MM.1S (cell line): ENCODE measurements around the gene TCF7.

Source experiments
- DNase-seq: peaks from one replicate; pipeline ENCODE4 v3.0.0-alpha.2; 2015
- H2AFZ ChIP-seq: fragments of 300-600 bp; sonication (generic); 2 replicates; pipeline ENCODE4 v1.6.0; 2016; ENCODE audit warnings: antibody characterized with exemption, low read length
- H3F3A ChIP-seq: fragments of 300-600 bp; sonication (generic); 2 replicates; pipeline ENCODE4 v1.6.1; 2016; ENCODE audit warnings: mild to moderate bottlenecking, antibody characterized with exemption, low read length, moderate library complexity, mixed read lengths; ENCODE audit not compliant: insufficient read depth
- H3K27ac ChIP-seq: fragments of 300-600 bp; sonication (generic); 2 replicates; pipeline ENCODE4 v1.5.1; 2016; ENCODE audit warnings: mild to moderate bottlenecking, low read length
- H3K27me3 ChIP-seq: fragments of 300-600 bp; sonication (generic); replicated peaks from 2 replicates; pipeline ENCODE4 v1.6.0; 2016; ENCODE audit warnings: low read length; ENCODE audit not compliant: insufficient read depth
- H3K36me3 ChIP-seq: fragments of 300-600 bp; sonication (generic); replicated peaks from 2 replicates; pipeline ENCODE4 v1.6.1; 2016; ENCODE audit warnings: mild to moderate bottlenecking, low read length, mixed read lengths; ENCODE audit not compliant: insufficient read depth
- H3K4me1 ChIP-seq: fragments of 300-600 bp; sonication (generic); 2 replicates; pipeline ENCODE4 v1.6.1; 2016; ENCODE audit warnings: low read length, mixed read lengths
- H3K4me2 ChIP-seq: fragments of 300-600 bp; sonication (generic); 2 replicates; pipeline ENCODE4 v1.6.0; 2016; ENCODE audit warnings: low read depth, low read length
- H3K4me3 ChIP-seq: fragments of 300-600 bp; sonication (generic); 2 replicates; pipeline ENCODE4 v1.5.1; 2016; ENCODE audit warnings: low read length, mixed read lengths
- H3K79me2 ChIP-seq: fragments of 300-600 bp; sonication (generic); 2 replicates; pipeline ENCODE4 v1.6.1; 2016; ENCODE audit warnings: mixed run types, low read length, mixed read lengths
- H3K9ac ChIP-seq: fragments of 300-600 bp; sonication (generic); 2 replicates; pipeline ENCODE4 v1.6.1; 2016; ENCODE audit warnings: low read length, mixed read lengths
- H3K9me2 ChIP-seq: fragments of 300-600 bp; sonication (generic); replicated peaks from 2 replicates; pipeline ENCODE4 v1.6.1; 2016; ENCODE audit warnings: mild to moderate bottlenecking, low read length, mixed read lengths; ENCODE audit not compliant: insufficient read depth
- H3K9me3 ChIP-seq: fragments of 300-600 bp; sonication (generic); replicated peaks from 2 replicates; pipeline ENCODE4 v1.6.1; 2016; ENCODE audit warnings: mild to moderate bottlenecking, low read length, mixed read lengths; ENCODE audit not compliant: insufficient read depth
- H4K20me1 ChIP-seq: fragments of 300-600 bp; sonication (generic); 2 replicates; pipeline ENCODE4 v1.6.1; 2016; ENCODE audit warnings: mild to moderate bottlenecking, low read length, moderate library complexity, mixed read lengths; ENCODE audit not compliant: insufficient read depth
- EZH2 ChIP-seq: fragments of 300-600 bp; sonication (generic); optimal IDR thresholded peaks from 2 replicates; pipeline ENCODE3; 2017; ENCODE audit warnings: low read depth, mild to moderate bottlenecking, antibody characterized with exemption, low read length, mixed read lengths
- EZH2phosphoT487 ChIP-seq: fragments of 300-600 bp; sonication (generic); IDR thresholded peaks from 2 replicates; pipeline ENCODE4 v1.6.1; 2018; ENCODE audit warnings: antibody characterized with exemption, low read length
- TF ChIP-seq, protein P1 (sequence below): fragments of 300-600 bp; sonication (generic); IDR thresholded peaks from 2 replicates; pipeline ENCODE4 v1.5.1; 2016; ENCODE audit warnings: antibody characterized with exemption, low read length, mixed read lengths

TCF7 gene

GRCh38 chr5:134145041-134145757 is 30.7 kb downstream of the TCF7 start:
- Histone ChIP-seq H3K27ac (no peak overlapping the region), H2AFZ (no peak overlapping the region), H3K9ac (no peak overlapping the region), H3K4me2 (no peak overlapping the region), H3K9me2 (no peaks in the 10 kb centered on the region), H4K20me1 (peaks cover 5% of the 10 kb centered on the region), H3K27me3 (no peaks in the 10 kb centered on the region), H3K4me1 (no peaks in the 10 kb centered on the region), H3K9me3 (no peaks in the 10 kb centered on the region), H3K4me3 (no peak overlapping the region), H3F3A (peaks cover 7% of the 10 kb centered on the region; the same call in 1 of the 2 replicates), H3K79me2 (peaks cover 13% of the 10 kb centered on the region; the same call in 1 of the 2 replicates), H3K36me3 (0 out of 2 replicates have a peak, but pooled peaks cover 11% of the 10 kb centered on the region)
- TF ChIP-seq EZH2phosphoT487, result no peak
- TF ChIP-seq, protein P1, sequence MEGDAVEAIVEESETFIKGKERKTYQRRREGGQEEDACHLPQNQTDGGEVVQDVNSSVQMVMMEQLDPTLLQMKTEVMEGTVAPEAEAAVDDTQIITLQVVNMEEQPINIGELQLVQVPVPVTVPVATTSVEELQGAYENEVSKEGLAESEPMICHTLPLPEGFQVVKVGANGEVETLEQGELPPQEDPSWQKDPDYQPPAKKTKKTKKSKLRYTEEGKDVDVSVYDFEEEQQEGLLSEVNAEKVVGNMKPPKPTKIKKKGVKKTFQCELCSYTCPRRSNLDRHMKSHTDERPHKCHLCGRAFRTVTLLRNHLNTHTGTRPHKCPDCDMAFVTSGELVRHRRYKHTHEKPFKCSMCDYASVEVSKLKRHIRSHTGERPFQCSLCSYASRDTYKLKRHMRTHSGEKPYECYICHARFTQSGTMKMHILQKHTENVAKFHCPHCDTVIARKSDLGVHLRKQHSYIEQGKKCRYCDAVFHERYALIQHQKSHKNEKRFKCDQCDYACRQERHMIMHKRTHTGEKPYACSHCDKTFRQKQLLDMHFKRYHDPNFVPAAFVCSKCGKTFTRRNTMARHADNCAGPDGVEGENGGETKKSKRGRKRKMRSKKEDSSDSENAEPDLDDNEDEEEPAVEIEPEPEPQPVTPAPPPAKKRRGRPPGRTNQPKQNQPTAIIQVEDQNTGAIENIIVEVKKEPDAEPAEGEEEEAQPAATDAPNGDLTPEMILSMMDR, result no peak
- no peak for TF ChIP-seq EZH2
- no peak for DNase-seq

- Histone ChIP-seq H3K36me3 (0 out of 2 replicates have a peak, but pooled peaks cover 13% of the 10 kb centered on the region), H3K79me2 (peaks cover 13% of the 10 kb centered on the region; the same call in 1 of the 2 replicates), H4K20me1 (peaks cover 2% of the 10 kb centered on the region)
Observed at GRCh38 chr5:134145779-134146581, 31.5 kb downstream of the TCF7 start.

DNA sequence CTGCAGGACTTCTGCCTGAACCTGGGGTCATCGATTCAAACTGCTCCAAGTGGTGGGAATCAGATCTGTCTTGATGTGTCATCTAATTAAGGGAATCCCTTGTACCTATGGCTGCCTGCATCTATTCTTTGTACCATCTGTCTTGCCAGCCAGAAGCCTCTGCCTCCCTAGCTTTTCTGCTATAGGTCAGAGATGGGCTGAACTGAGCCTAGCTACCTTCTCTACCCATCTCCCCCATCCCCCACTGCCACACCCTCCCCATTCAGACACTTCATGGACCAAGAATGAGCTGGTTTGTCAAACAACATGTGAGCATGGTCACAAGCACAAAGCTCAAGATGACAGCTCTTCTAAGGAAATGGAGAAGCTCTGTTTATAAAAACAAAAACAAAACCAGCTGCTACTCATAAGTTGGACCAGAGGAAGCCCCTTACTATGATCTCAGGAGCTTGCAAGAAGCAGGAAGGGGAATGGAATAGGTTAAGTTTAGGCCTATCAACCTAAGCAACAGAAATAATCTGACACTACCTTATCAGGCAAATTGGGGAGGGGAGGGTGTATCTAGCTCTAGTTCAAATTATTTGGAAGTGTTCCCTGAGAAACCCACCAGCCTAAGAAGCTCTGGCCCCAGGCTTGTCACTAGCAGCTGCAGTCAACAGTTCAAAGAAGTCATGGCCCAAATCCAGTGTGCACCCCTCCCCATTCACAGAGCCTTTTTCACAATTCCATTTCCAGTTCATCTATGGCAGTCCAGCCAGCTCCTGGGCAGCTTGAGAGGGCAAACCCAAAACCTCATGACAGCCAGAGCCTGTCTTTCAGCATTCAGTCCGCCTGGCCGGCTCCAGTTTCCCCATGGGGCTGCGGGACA is 32.4 kb downstream of the TCF7 start:
- peaks cover 15% of the 10 kb centered on the region; the same call in 1 of the 2 replicates for H3K79me2 ChIP-seq
- H3K9me3 ChIP-seq, result no peaks in the 10 kb centered on the region
- no peak overlapping the region for H3K9ac ChIP-seq
- no peaks in the 10 kb centered on the region for H3K27me3 ChIP-seq
- H4K20me1 ChIP-seq, result no peaks in the 10 kb centered on the region; the same call in 1 of the 2 replicates
- no peak overlapping the region for H3K4me2 ChIP-seq
- no peaks in the 10 kb centered on the region for H3K4me1 ChIP-seq
- H2AFZ ChIP-seq, result no peak overlapping the region
- TF ChIP-seq EZH2, result no peak
- TF ChIP-seq EZH2phosphoT487, result no peak
- TF ChIP-seq, protein P1, result no peak
- 0 out of 2 replicates have a peak, but pooled peaks cover 13% of the 10 kb centered on the region for H3K36me3 ChIP-seq
- H3K4me3 ChIP-seq, result no peak overlapping the region
- H3F3A ChIP-seq, result peaks cover 7% of the 10 kb centered on the region; the same call in 1 of the 2 replicates
- no peaks in the 10 kb centered on the region for H3K9me2 ChIP-seq
- no peak for DNase-seq
- H3K27ac ChIP-seq, result no peak overlapping the region

More at GRCh38 chr5:134145779-134146581, 31.5 kb downstream of the TCF7 start:
- Histone ChIP-seq H3K9me2 (no peaks in the 10 kb centered on the region), H3K4me3 (no peak overlapping the region), H2AFZ (no peak overlapping the region), H3K9ac (no peak overlapping the region), H3K4me2 (no peak overlapping the region), H3K27ac (no peak overlapping the region), H3K27me3 (no peaks in the 10 kb centered on the region), H3K9me3 (no peaks in the 10 kb centered on the region), H3K4me1 (no peaks in the 10 kb centered on the region), H3F3A (peaks cover 7% of the 10 kb centered on the region; the same call in 1 of the 2 replicates)
- peak; percentile 70 for DNase-seq
- TF ChIP-seq, protein P1, result peak; percentile 91
- no peak for TF ChIP-seq EZH2phosphoT487
